ENCODE measurements around the gene AHCYL1. TPM values are rescaled to one million over a fixed set of nuclear protein-coding genes. Genes with fewer than 3 reads are reported as not detected.
"Not testable (repeated sequence)": the region's sequence is repeated elsewhere in the genome, so short reads cannot be mapped to it uniquely, and the experiment has no call there.

The AHCYL1 gene
- total and polyA plus RNA-seq, 8 donors, result 29.8 to 85.5 (median 50.1) TPM

GRCh38 chr1:110024613-110025012 lies 40.0 kb downstream of the AHCYL1 start:
- H3K9me3 ChIP-seq, result no peaks in the 10 kb centered on the region
- H3K4me1 ChIP-seq, result no peaks in the 10 kb centered on the region
- WGBS, 2 donors, result 91 to 93% methylated on average over 4 of the region's 4 CpGs
- ATAC-seq (no peak), DNase-seq (no peak), FAIRE-seq (no peak)
- H3K27me3 ChIP-seq, result no peaks in the 10 kb centered on the region
- H3K36me3 ChIP-seq, result peaks cover 5 to 41% (median 25%) of the 10 kb centered on the region in 3 donors
- no peak overlapping the region for H3K4me3 ChIP-seq
- TF ChIP-seq CTCF (IDR thresholded peaks at IDR 0.05), result no peak
- intact Hi-C loops (cut with DNase I), result no loop called here
- H3K27ac ChIP-seq, result no peak overlapping the region

- H3K9me3 ChIP-seq; FAIRE-seq; DNase-seq; ATAC-seq; H3K4me1 ChIP-seq; H3K27me3 ChIP-seq; intact Hi-C loops (cut with DNase I); H3K36me3 ChIP-seq; H3K27ac ChIP-seq; H3K4me3 ChIP-seq: not testable (repeated sequence)
- 61 to 80% methylated on average over 4 of the region's 4 CpGs for WGBS, 2 donors
Observed at GRCh38 chr1:110030687-110031086, 46.1 kb downstream of the AHCYL1 start.

GRCh38 chr1:110032327-110032726 lies 47.8 kb downstream of the AHCYL1 start:
- Histone ChIP-seq H3K4me3 (no peak overlapping the region), H3K36me3 (no peaks in the 10 kb centered on the region), H3K4me1 (peaks cover 0 to 12% (median 10%) of the 10 kb centered on the region in 3 donors), H3K27me3 (no peaks in the 10 kb centered on the region), H3K9me3 (no peaks in the 10 kb centered on the region), H3K27ac (no peak overlapping the region)
- no peak for FAIRE-seq
- no peak for DNase-seq
- intact Hi-C loops (cut with DNase I), result no loop called here
- ATAC-seq, result no peak
- 74 to 77% methylated on average over 2 of the region's 2 CpGs for WGBS, 2 donors
- TF ChIP-seq CTCF (IDR thresholded peaks at IDR 0.05), result no peak

- H3K4me3 ChIP-seq, result no peak overlapping the region
- intact Hi-C loops (cut with DNase I), result no loop called here
- no peak overlapping the region for H3K27ac ChIP-seq
- no peaks in the 10 kb centered on the region for H3K9me3 ChIP-seq
- H3K4me1 ChIP-seq, result peaks cover 0 to 12% (median 10%) of the 10 kb centered on the region in 3 donors
- FAIRE-seq (no peak), DNase-seq (no peak), ATAC-seq (no peak)
- no peaks in the 10 kb centered on the region for H3K27me3 ChIP-seq
- 79 to 83% methylated on average over 5 of the region's 5 CpGs for WGBS, 2 donors
- H3K36me3 ChIP-seq, result peaks cover 0 to 4% (median 4%) of the 10 kb centered on the region in 3 donors
- TF ChIP-seq CTCF (IDR thresholded peaks at IDR 0.05), result no peak
Observed at GRCh38 chr1:110033421-110033820, 48.9 kb downstream of the AHCYL1 start.

- no peak for TF ChIP-seq CTCF (IDR thresholded peaks at IDR 0.05)
- H3K36me3 ChIP-seq, result peaks cover 0 to 10% (median 8%) of the 10 kb centered on the region in 3 donors
- H3K27ac ChIP-seq, result peak overlapping the region in 3 of 4 donors; percentile 72 to 85 (median 76)
- intact Hi-C loops (cut with DNase I), result no loop called here
- no peaks in the 10 kb centered on the region for H3K27me3 ChIP-seq
- no peak for DNase-seq
- no peaks in the 10 kb centered on the region for H3K9me3 ChIP-seq
- 43 to 44% methylated on average over 4 of the region's 4 CpGs for WGBS, 2 donors
- peaks cover 0 to 12% (median 10%) of the 10 kb centered on the region in 3 donors for H3K4me1 ChIP-seq
- no peak for FAIRE-seq
- no peak for ATAC-seq
- H3K4me3 ChIP-seq, result peak overlapping the region; percentile 90 to 99 (median 98)
Observed at GRCh38 chr1:110034040-110034450, 49.5 kb downstream of the AHCYL1 start.
